Uterus (tissue), 2 donors: Measurements from ENCODE around the gene RIMKLA.

Source experiments
- CTCF ChIP-seq, 4 experiments: fragments of 200-600 bp in 2 of 4; fragments of 450-650 bp in 2 of 4; sonication (generic) in 2 of 4; IDR thresholded peaks; one replicate each; pipeline ENCODE4 v1.5.1; 2016 to 2019; ENCODE audit warnings: antibody characterized with exemption in 4 of 4, mild to moderate bottlenecking in 2 of 4, moderate library complexity in 1 of 4
- POLR2A ChIP-seq, 2 donors: fragments of 450-650 bp; IDR thresholded peaks; one replicate each; pipeline ENCODE4 v1.6.1; 2016; ENCODE audit warnings: antibody characterized with exemption in 2 of 2, mild to moderate bottlenecking in 1 of 2, moderate library complexity in 1 of 2

DNA sequence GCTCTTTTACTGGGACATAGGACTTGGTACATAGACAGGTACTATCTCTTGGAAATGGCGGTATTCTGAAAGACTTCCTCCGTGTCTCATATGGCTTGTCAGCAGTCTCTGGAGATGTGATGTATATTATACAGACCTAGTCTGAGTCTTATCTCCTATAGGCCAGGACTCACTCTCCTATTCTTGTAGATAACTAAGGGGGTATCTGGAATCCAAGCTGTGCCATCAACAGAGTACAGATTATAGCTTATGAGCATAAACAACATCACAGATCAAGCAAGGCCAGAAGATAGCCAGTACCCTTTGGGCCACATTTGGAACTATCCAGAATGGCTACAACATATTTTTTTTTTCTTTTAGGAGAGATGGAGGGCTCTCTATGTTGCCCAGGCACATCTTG, 16.1 kb upstream of the RIMKLA start:
- TF ChIP-seq CTCF (IDR thresholded peaks at IDR 0.05) (no peak), POLR2A (IDR thresholded peaks at IDR 0.05) (no peak)
